Karpas-422 (cell line): ENCODE measurements around the gene CLIC1. TPM values are rescaled to one million over a fixed set of nuclear protein-coding genes. Genes with fewer than 3 reads are reported as not detected.

Experiments
- DNase-seq: peaks from one replicate; pipeline ENCODE4 v3.0.0-alpha.2; 2015
- H2AFZ ChIP-seq: fragments of 200-600 bp; sonication (generic); 2 replicates; pipeline ENCODE4 v1.6.1; 2014; ENCODE audit warnings: antibody characterized with exemption, low read length, mixed read lengths
- H3K27ac ChIP-seq: fragments of 200-600 bp; sonication (generic); 2 replicates; pipeline ENCODE4 v1.5.1; 2014; ENCODE audit warnings: mild to moderate bottlenecking, low read length, moderate library complexity
- H3K27me3 ChIP-seq: fragments of 200-600 bp; sonication (generic); 2 replicates; pipeline ENCODE4 v1.6.1; 2014; ENCODE audit warnings: low read length, mixed read lengths
- H3K36me3 ChIP-seq: fragments of 200-600 bp; sonication (generic); 2 replicates; pipeline ENCODE4 v1.6.1; 2014; ENCODE audit warnings: low read length, mixed read lengths; ENCODE audit not compliant: insufficient read depth
- H3K4me1 ChIP-seq: fragments of 200-600 bp; sonication (generic); 2 replicates; pipeline ENCODE4 v1.6.1; 2014; ENCODE audit warnings: mild to moderate bottlenecking, low read length, mixed read lengths
- H3K4me2 ChIP-seq: fragments of 200-600 bp; sonication (generic); 2 replicates; pipeline ENCODE4 v1.6.1; 2014; ENCODE audit warnings: low read length, low read depth, mild to moderate bottlenecking; ENCODE audit not compliant: poor library complexity, severe bottlenecking
- H3K4me3 ChIP-seq: fragments of 200-600 bp; sonication (generic); 2 replicates; pipeline ENCODE4 v1.5.1; 2014; ENCODE audit warnings: mild to moderate bottlenecking, antibody characterized with exemption, low read length, mixed read lengths
- H3K79me2 ChIP-seq: fragments of 200-600 bp; sonication (generic); 2 replicates; pipeline ENCODE4 v1.6.1; 2014; ENCODE audit warnings: mild to moderate bottlenecking, low read length, mixed read lengths
- H3K9ac ChIP-seq: fragments of 200-600 bp; sonication (generic); 2 replicates; pipeline ENCODE4 v1.6.0; 2014; ENCODE audit warnings: low read length
- H3K9me2 ChIP-seq: fragments of 200-600 bp; sonication (generic), shearing (Covaris generic); replicated peaks from 2 replicates; pipeline ENCODE4 v1.6.0; 2014; ENCODE audit warnings: mild to moderate bottlenecking, low read length, moderate library complexity; ENCODE audit not compliant: insufficient read depth
- H3K9me3 ChIP-seq: fragments of 300-700, 200-600 bp; sonication (generic); 2 replicates; pipeline ENCODE4 v1.6.1; 2014; ENCODE audit warnings: low read length, mixed read lengths
- H4K20me1 ChIP-seq: fragments of 200-600 bp; sonication (generic); 2 replicates; pipeline ENCODE4 v1.6.1; 2014; ENCODE audit warnings: mild to moderate bottlenecking, antibody characterized with exemption, low read length, low read depth; ENCODE audit not compliant: insufficient read depth
- total RNA-seq: library from RNA; depleted of rRNA; stranded (reverse); fragments of >200 nt; shearing (Covaris generic); gene quantifications from 2 replicates; pipeline ENCODE4 v1.2.3, GENCODE V29; 2014; ENCODE audit warnings: low replicate concordance

The CLIC1 gene
- total RNA-seq, 1 experiment from 2014 or later, result 385 TPM

DNA sequence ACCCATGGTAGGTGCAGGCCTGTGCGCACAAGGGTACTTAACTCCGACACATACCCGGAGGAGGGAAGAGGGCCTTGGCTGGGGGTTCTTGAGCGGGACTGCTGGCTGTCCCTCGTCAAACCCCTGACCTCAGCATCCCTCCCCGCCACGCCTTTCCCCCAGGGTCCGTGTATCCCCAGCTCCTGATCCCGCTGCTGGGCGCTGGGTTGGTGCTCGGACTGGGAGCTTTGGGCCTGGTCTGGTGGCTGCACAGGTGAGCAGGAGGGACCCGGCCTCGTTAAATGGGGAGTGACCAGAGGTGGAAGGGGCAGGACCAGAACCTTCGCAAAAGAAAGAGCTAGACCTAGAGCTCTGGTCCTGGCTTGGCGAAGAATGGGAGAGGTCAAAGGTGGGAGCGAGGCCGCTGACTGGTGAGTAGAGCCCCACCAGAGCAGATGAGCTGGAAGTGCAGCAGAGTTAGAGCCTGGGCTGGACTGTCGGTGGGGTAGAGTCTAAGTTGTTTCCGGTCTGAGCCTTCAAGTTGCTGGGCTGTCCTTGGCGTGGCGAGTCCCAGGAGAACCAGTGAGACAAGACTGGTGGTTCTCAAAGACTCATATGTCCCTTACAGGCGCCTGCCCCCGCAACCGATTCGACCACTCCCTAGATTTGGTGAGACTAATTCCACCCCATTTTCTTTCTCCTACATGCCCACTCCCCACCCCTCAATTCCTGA is 12.2 kb downstream of the CLIC1 start:
- Histone ChIP-seq H3K4me2 (no peak overlapping the region), H3K27ac (no peak overlapping the region), H3K9me2 (no peaks in the 10 kb centered on the region), H2AFZ (no peak overlapping the region), H3K9me3 (no peaks in the 10 kb centered on the region), H3K9ac (no peak overlapping the region), H3K4me3 (no peak overlapping the region), H4K20me1 (no peaks in the 10 kb centered on the region), H3K36me3 (no peaks in the 10 kb centered on the region), H3K79me2 (no peaks in the 10 kb centered on the region), H3K27me3 (no peaks in the 10 kb centered on the region), H3K4me1 (peaks cover 28% of the 10 kb centered on the region)
- DNase-seq, result no peak

DNA sequence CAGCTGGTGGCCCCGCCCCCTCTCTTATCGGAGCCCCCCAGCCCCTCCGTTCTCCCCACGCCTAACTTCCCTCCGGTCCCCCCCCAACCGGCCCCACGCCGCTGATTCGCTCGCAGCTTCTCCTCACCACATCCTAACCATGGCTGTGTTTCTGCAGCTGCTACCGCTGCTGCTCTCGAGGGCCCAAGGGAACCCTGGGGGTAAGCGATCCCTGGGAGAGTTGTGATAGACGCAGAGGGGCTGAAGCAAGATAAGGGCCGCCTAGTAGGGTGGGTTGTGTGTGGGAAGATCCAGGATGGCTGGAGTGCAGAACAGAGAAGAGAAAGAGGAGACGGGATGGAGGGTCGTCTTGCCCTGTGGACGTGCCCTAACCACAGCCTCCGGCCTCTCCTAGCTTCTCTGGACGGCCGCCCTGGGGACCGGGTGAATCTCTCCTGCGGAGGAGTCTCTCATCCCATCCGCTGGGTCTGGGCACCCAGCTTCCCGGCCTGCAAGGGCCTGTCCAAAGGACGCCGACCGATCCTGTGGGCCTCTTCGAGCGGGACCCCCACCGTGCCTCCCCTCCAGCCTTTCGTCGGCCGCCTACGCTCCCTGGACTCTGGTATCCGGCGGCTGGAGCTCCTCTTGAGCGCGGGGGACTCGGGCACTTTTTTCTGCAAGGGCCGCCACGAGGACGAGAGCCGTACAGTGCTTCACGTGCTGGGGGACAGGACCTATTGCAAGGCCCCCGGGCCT is 12.9 kb downstream of the CLIC1 start, which contains the start of gene MPIG6B:
Gene MPIG6B, plus strand, starts transcription at position 129 of the 735 bp plus-strand sequence. Its CDS starts 11 bp downstream, at position 140.
- H3K9me3 ChIP-seq, result no peaks in the 10 kb centered on the region
- no peaks in the 10 kb centered on the region for H3K27me3 ChIP-seq
- H4K20me1 ChIP-seq, result no peaks in the 10 kb centered on the region
- H3K79me2 ChIP-seq, result no peaks in the 10 kb centered on the region
- H3K9ac ChIP-seq, result no peak within 1 kb of the TSS
- H2AFZ ChIP-seq, result no peak within 1 kb of the TSS
- DNase-seq, result no peak
- no peaks in the 10 kb centered on the region for H3K36me3 ChIP-seq
- no peak within 1 kb of the TSS for H3K4me2 ChIP-seq
- peaks cover 20% of the 10 kb centered on the region for H3K4me1 ChIP-seq
- no peaks in the 10 kb centered on the region for H3K9me2 ChIP-seq
- H3K4me3 ChIP-seq, result no peak within 1 kb of the TSS
- no peak within 1 kb of the TSS for H3K27ac ChIP-seq

DNA sequence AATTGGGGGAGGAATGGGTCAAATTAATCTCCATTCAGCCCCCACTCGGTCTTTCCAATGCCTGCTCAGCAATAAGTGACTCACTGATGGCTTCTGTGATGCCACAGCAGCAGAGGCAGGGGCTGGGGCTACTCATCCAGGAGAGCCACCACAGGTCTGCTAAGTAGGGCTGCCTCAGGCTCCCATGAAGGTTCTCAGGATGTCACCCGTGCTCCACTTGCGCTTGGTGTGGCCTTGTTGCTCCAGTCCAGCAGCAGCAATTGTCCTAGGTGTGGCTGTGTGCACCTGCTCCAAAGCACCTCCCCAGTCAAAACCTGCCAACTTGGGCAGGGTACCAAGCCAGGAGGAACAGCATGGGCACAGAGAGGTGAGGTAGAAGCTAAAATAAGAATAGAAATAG is 14.2 kb downstream of the CLIC1 start:
- Histone ChIP-seq H4K20me1 (no peaks in the 10 kb centered on the region), H3K9ac (no peak overlapping the region), H3K4me1 (peaks cover 16% of the 10 kb centered on the region), H3K27ac (no peak overlapping the region), H3K9me3 (no peaks in the 10 kb centered on the region), H3K79me2 (no peaks in the 10 kb centered on the region), H3K36me3 (no peaks in the 10 kb centered on the region), H3K27me3 (no peaks in the 10 kb centered on the region), H3K9me2 (no peaks in the 10 kb centered on the region), H3K4me3 (no peak overlapping the region), H3K4me2 (no peak overlapping the region), H2AFZ (no peak overlapping the region)
- DNase-seq, result no peak

DNA sequence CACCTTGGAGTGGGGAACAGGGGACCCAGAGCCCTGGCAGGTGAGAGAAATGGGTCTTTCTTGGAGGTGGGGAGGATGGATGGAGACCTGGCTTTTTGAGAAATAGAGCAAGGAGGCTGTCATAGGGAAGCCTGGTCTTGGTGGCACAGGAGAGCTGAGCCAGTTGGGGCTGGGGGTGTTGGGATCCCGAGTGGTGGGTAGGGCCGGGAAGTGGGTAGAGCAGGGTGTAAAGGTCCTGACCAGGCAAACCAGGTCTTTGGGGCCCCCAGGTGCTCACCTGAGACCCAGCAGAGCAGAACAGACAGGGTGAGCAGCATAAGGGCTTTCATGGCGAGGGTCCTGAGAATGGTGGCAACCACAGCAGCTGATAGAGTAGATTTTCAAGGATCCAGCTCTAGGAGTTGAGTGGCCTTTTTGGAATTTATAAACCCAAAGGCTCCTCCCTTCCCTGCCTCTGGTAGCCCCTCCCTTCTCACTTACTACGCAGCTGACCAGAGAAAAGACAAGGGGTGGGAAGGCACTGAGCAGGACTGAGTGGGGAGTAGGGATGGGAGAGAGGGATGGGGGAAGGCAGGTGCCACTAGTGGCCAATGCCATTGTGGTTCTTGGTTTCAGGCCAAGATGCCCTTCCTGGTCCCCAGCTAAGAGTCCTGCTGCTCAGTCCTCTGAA is 14.8 kb downstream of the CLIC1 start, which contains the start of gene LY6G6C:
Gene LY6G6C, minus strand, starts transcription at position 396 of the 670 bp plus-strand sequence. Its CDS starts 67 bp downstream, at position 329.
- no peak for DNase-seq
- Histone ChIP-seq H3K4me1 (peaks cover 9% of the 10 kb centered on the region), H3K27ac (no peak within 1 kb of the TSS), H3K4me3 (no peak within 1 kb of the TSS), H3K36me3 (no peaks in the 10 kb centered on the region), H3K79me2 (no peaks in the 10 kb centered on the region), H3K9me3 (no peaks in the 10 kb centered on the region), H4K20me1 (no peaks in the 10 kb centered on the region), H2AFZ (no peak within 1 kb of the TSS), H3K4me2 (no peak within 1 kb of the TSS), H3K9ac (no peak within 1 kb of the TSS), H3K9me2 (no peaks in the 10 kb centered on the region), H3K27me3 (no peaks in the 10 kb centered on the region)

DNA sequence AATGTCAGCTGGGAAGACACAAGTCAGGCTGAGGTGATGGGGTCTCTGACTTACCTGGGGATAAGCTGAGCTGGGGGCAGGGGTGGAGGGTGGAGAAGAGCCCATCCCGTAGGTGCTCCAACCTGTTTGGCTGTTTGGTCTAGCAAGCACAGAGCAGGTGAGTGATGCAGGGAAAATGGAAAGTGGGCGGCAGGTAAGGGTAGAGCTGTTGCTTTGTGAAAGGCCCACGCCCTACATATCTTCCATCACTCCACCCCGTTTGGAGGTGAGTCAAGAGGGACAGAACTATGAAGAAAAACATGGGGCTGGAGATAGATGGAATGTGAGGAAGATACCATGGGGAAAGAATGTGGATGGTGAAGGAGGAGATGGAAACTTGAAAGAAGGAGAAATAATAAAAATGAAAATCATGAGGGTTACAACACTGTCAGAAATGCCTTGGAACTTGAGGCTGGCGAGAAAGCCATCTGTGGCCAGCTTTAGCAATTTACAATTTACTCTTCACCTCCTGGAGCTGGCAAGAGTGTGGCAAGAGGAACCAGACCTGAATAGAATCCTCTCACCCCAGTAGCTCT is 16.0 kb downstream of the CLIC1 start:
- Histone ChIP-seq H3K27me3 (no peaks in the 10 kb centered on the region), H3K9me2 (no peaks in the 10 kb centered on the region), H4K20me1 (no peaks in the 10 kb centered on the region), H3K9me3 (no peaks in the 10 kb centered on the region), H3K4me2 (no peak overlapping the region), H3K4me1 (peaks cover 8% of the 10 kb centered on the region), H3K9ac (no peak overlapping the region), H3K4me3 (no peak overlapping the region), H3K36me3 (no peaks in the 10 kb centered on the region), H3K79me2 (no peaks in the 10 kb centered on the region), H3K27ac (no peak overlapping the region), H2AFZ (no peak overlapping the region)
- DNase-seq, result no peak

DNA sequence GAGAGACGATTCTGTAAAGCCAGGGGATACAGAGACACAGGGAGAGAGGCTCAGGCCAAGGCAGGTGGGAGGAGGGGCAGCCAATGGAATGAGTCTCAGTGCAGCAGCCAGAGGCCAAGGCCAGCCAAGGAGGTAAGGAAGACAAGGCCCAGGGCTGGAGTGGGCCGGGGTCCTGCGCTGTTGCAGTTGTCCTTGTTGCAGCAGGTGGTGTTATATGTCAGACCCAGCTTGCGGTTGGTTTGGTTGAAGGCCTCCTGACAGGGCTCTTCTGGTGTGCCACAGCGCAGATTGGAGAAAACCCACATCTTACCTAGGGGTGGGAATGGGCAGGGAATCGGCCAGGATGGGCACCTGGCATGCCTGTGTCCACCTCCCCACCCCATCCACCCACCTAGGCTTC is 17.3 kb downstream of the CLIC1 start:
- Histone ChIP-seq H3K27me3 (no peaks in the 10 kb centered on the region), H3K27ac (no peak overlapping the region), H3K4me3 (no peak overlapping the region), H3K9me2 (no peaks in the 10 kb centered on the region), H3K4me2 (no peak overlapping the region), H4K20me1 (no peaks in the 10 kb centered on the region), H2AFZ (no peak overlapping the region), H3K9me3 (no peaks in the 10 kb centered on the region), H3K9ac (no peak overlapping the region), H3K4me1 (peaks cover 8% of the 10 kb centered on the region), H3K79me2 (no peaks in the 10 kb centered on the region), H3K36me3 (no peaks in the 10 kb centered on the region)
- no peak for DNase-seq

DNA sequence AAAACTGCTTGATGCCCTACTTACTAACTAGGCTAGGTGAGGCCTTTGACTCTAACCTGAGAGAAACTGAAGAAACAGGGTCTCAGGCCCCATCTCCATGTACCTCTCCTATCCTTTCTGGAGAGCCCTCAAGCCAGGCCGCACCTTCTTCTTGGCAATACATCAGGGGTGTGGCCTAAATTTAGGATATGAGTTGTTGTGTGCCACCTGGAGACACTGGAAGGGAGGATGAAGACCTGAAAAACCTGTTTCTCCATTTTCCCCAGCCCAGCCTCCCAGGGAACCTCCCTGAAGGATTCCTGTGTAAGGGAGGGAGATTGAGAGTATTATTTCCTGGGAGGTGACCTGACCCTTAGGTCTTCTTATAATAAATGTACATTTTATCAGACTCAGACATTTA is 18.1 kb downstream of the CLIC1 start:
- H3K4me2 ChIP-seq, result no peak overlapping the region
- peaks cover 8% of the 10 kb centered on the region for H3K4me1 ChIP-seq
- no peak overlapping the region for H3K4me3 ChIP-seq
- H3K9ac ChIP-seq, result no peak overlapping the region
- H3K27me3 ChIP-seq, result no peaks in the 10 kb centered on the region
- no peaks in the 10 kb centered on the region for H3K9me3 ChIP-seq
- H3K27ac ChIP-seq, result no peak overlapping the region
- H2AFZ ChIP-seq, result no peak overlapping the region; the same call in 1 of the 2 replicates
- no peak for DNase-seq
- no peaks in the 10 kb centered on the region for H3K9me2 ChIP-seq
- no peaks in the 10 kb centered on the region for H3K36me3 ChIP-seq
- H4K20me1 ChIP-seq, result no peaks in the 10 kb centered on the region
- H3K79me2 ChIP-seq, result no peaks in the 10 kb centered on the region
